Mesenteric fat pad (tissue), 1 donor: Measurements from ENCODE around the gene BCL2L15. TPM values are rescaled to one million over a fixed set of nuclear protein-coding genes. Genes with fewer than 3 reads are reported as not detected.

ENCODE experiments used
- total RNA-seq: library from RNA; stranded (reverse); fragmentation: NEBNext Ultra II Directional; extraction: Animal tissue kit (Norgen Biotek cat#: 25700); gene quantifications from one replicate; pipeline ENCODE4 v1.2.1, GENCODE V29; 2021
- donor health status: DM: yes; HTN: yes; CAD: no.

The BCL2L15 gene
- total RNA-seq, 1 donor from 2014 or later: 0.87 TPM

Other genes with a start within 250 kb of the BCL2L15 start
- gene PHTF1, start 128.1 kb downstream of the BCL2L15 start, total RNA-seq: 14.7 TPM
- 14.5 TPM for gene RSBN1, start 75.1 kb downstream of the BCL2L15 start, total RNA-seq
- 3.7 TPM for gene PTPN22, start 15.9 kb downstream of the BCL2L15 start, total RNA-seq
- gene AP4B1, start 17.2 kb upstream of the BCL2L15 start, total RNA-seq: 8.5 TPM
- 5.8 TPM for gene DCLRE1B, start 17.7 kb upstream of the BCL2L15 start, total RNA-seq
- gene HIPK1, start 41.7 kb upstream of the BCL2L15 start, total RNA-seq: 78.9 TPM
- 44.3 TPM for gene OLFML3, start 91.9 kb upstream of the BCL2L15 start, total RNA-seq